Upper lobe of left lung (tissue), 4 donors: Measurements from ENCODE around the gene ATF1.
A peak's percentile ranks its signal among the peaks of the same experiment; 100 is the strongest.

Source experiments
- CTCF ChIP-seq, 6 experiments: fragments of 450-650 bp in 4 of 6; fragments of 200-600 bp in 2 of 6; sonication (generic) in 2 of 6; IDR thresholded peaks; one replicate each; pipeline ENCODE4 v1.5.1; 2016 to 2019; ENCODE audit warnings: antibody characterized with exemption in 6 of 6
- EP300 ChIP-seq, 4 donors: sonication (generic); formaldehyde crosslinking; IDR thresholded peaks; one replicate each; pipeline ENCODE4 v1.5.1; 2017; ENCODE audit warnings: antibody characterized with exemption in 4 of 4, control low read depth in 2 of 4
- POLR2AphosphoS5 ChIP-seq, 2 donors: sonication (generic); formaldehyde crosslinking; IDR thresholded peaks; one replicate each; pipeline ENCODE4 v1.5.1; 2017; ENCODE audit warnings: antibody characterized with exemption in 2 of 2

DNA sequence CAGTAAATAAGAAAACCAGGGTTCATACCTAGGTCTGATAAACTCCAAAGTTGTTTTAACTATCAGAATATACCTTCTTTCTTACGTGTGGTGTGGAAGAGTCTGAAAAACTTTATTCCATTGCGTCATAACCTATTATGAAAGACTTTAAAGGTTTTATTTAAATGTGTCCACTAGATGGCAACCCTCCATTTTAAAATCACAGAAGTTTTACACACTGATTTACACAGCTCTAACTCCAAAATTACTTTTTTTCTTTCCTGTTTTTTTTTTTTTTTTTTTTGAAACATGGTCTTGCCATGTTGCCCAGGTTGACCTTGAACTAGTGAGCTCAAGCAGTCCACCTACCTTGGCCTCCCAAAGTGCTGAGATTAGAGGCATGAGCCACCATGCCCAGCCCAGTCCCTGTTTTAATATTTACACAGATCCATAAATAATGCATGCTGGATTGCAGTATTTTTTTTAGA, 61.5 kb downstream of the ATF1 start:
- TF ChIP-seq CTCF (IDR thresholded peaks at IDR 0.05) = peak in 5 of 6 experiments; percentile 37 to 71 (median 63)
- TF ChIP-seq EP300 (IDR thresholded peaks at IDR 0.05) = no peak
- TF ChIP-seq POLR2AphosphoS5 (IDR thresholded peaks at IDR 0.05) = no peak
